ENCODE data around the gene CNTNAP3.
"Not testable (repeated sequence)": the region's sequence is repeated elsewhere in the genome, so short reads cannot be mapped to it uniquely, and the experiment has no call there.

Gene CNTNAP3

GRCh38 chr9:39078621-39079256 is 209.2 kb downstream of the CNTNAP3 start:
- H4K8ac ChIP-seq (ENCODE audit: low read depth, low read length); H3K9me3 ChIP-seq (replicated peaks in 1 of 2; ENCODE audit: control insufficient read depth in 2 of 2, insufficient read depth in 1 of 2, low read depth in 1 of 2, low read length in 2 of 2); H3K14ac ChIP-seq (ENCODE audit: low read length); H3K4me1 ChIP-seq (ENCODE audit: control insufficient read depth in 2 of 2, insufficient read depth in 1 of 2, low read depth in 1 of 2, low read length in 2 of 2); H3K18ac ChIP-seq (ENCODE audit: low read length); H2AFZ ChIP-seq (ENCODE audit: low read length); H2BK5ac ChIP-seq (ENCODE audit: low read length); H3K23ac ChIP-seq (ENCODE audit: low read depth, low read length, poor library complexity); H2BK15ac ChIP-seq (ENCODE audit: low read length); H3K27me3 ChIP-seq (ENCODE audit: control insufficient read depth in 3 of 3, insufficient read depth in 3 of 3, low read depth in 1 of 3, low read length in 3 of 3); H3K79me1 ChIP-seq (ENCODE audit: low read depth, low read length); H2BK120ac ChIP-seq (ENCODE audit: low read depth, low read length); H2BK12ac ChIP-seq (ENCODE audit: low read length); H3K36me3 ChIP-seq (replicated peaks in 1 of 2; ENCODE audit: control insufficient read depth in 2 of 2, insufficient read depth in 2 of 2, low read length in 2 of 2); H2AK5ac ChIP-seq (ENCODE audit: low read depth, low read length); H3K27ac ChIP-seq (replicated peaks; ENCODE audit: low read length); H3K4ac ChIP-seq (ENCODE audit: low read length); DNase-seq (ENCODE audit: low spot score); H4K91ac ChIP-seq (ENCODE audit: low read depth, low read length, poor library complexity): not testable (repeated sequence)
- Histone ChIP-seq H3K4me2 (ENCODE audit: insufficient read depth, low read length, poor library complexity, severe bottlenecking) (peak overlapping the region; percentile 54), H3K4me3 (ENCODE audit: low read length in 2 of 2) (peak overlapping the region in 1 of 2 donors; percentile 46), H3K9ac (ENCODE audit: low read depth, low read length, poor library complexity) (peak overlapping the region; percentile 21)
- no CpG with 5 or more reads among the region's 49 CpGs for WGBS, 2 donors (ENCODE audit: extremely low coverage in 2 of 2, insufficient read length in 2 of 2, insufficient replicate concordance in 1 of 2)

GRCh38 chr9:39073537-39073936 is 214.4 kb downstream of the CNTNAP3 start:
- not testable (repeated sequence) for H2BK5ac ChIP-seq (ENCODE audit: low read length); H3K27ac ChIP-seq (replicated peaks; ENCODE audit: low read length); H3K9ac ChIP-seq (ENCODE audit: low read depth, low read length, poor library complexity); H4K91ac ChIP-seq (ENCODE audit: low read depth, low read length, poor library complexity); H2AK5ac ChIP-seq (ENCODE audit: low read depth, low read length); H2BK12ac ChIP-seq (ENCODE audit: low read length); H3K4me3 ChIP-seq (ENCODE audit: low read length in 2 of 2); H3K23ac ChIP-seq (ENCODE audit: low read depth, low read length, poor library complexity); H3K36me3 ChIP-seq (replicated peaks in 1 of 2; ENCODE audit: control insufficient read depth in 2 of 2, insufficient read depth in 2 of 2, low read length in 2 of 2); H3K9me3 ChIP-seq (replicated peaks in 1 of 2; ENCODE audit: control insufficient read depth in 2 of 2, insufficient read depth in 1 of 2, low read depth in 1 of 2, low read length in 2 of 2); H2BK120ac ChIP-seq (ENCODE audit: low read depth, low read length); H3K27me3 ChIP-seq (ENCODE audit: control insufficient read depth in 3 of 3, insufficient read depth in 3 of 3, low read depth in 1 of 3, low read length in 3 of 3); H2AFZ ChIP-seq (ENCODE audit: low read length); H3K18ac ChIP-seq (ENCODE audit: low read length); H3K4ac ChIP-seq (ENCODE audit: low read length); DNase-seq (ENCODE audit: low spot score); H3K79me1 ChIP-seq (ENCODE audit: low read depth, low read length); H3K4me2 ChIP-seq (ENCODE audit: insufficient read depth, low read length, poor library complexity, severe bottlenecking); H3K4me1 ChIP-seq (ENCODE audit: control insufficient read depth in 2 of 2, insufficient read depth in 1 of 2, low read depth in 1 of 2, low read length in 2 of 2); H3K14ac ChIP-seq (ENCODE audit: low read length); H4K8ac ChIP-seq (ENCODE audit: low read depth, low read length); H2BK15ac ChIP-seq (ENCODE audit: low read length)
- no CpG with 5 or more reads among the region's 8 CpGs for WGBS, 2 donors (ENCODE audit: extremely low coverage in 2 of 2, insufficient read length in 2 of 2, insufficient replicate concordance in 1 of 2)

- not testable (repeated sequence) for H3K4ac ChIP-seq (ENCODE audit: low read length); H3K23ac ChIP-seq (ENCODE audit: low read depth, low read length, poor library complexity); H3K9me3 ChIP-seq (replicated peaks in 1 of 2; ENCODE audit: control insufficient read depth in 2 of 2, insufficient read depth in 1 of 2, low read depth in 1 of 2, low read length in 2 of 2); H2BK120ac ChIP-seq (ENCODE audit: low read depth, low read length); H4K91ac ChIP-seq (ENCODE audit: low read depth, low read length, poor library complexity); H3K18ac ChIP-seq (ENCODE audit: low read length); H3K4me1 ChIP-seq (ENCODE audit: control insufficient read depth in 2 of 2, insufficient read depth in 1 of 2, low read depth in 1 of 2, low read length in 2 of 2); H3K79me1 ChIP-seq (ENCODE audit: low read depth, low read length); H3K27ac ChIP-seq (replicated peaks; ENCODE audit: low read length); H3K4me3 ChIP-seq (ENCODE audit: low read length in 2 of 2); H3K9ac ChIP-seq (ENCODE audit: low read depth, low read length, poor library complexity); H4K8ac ChIP-seq (ENCODE audit: low read depth, low read length); H3K27me3 ChIP-seq (ENCODE audit: control insufficient read depth in 3 of 3, insufficient read depth in 3 of 3, low read depth in 1 of 3, low read length in 3 of 3); H3K14ac ChIP-seq (ENCODE audit: low read length); H2BK12ac ChIP-seq (ENCODE audit: low read length); H2AK5ac ChIP-seq (ENCODE audit: low read depth, low read length); DNase-seq (ENCODE audit: low spot score); H2BK15ac ChIP-seq (ENCODE audit: low read length); H2BK5ac ChIP-seq (ENCODE audit: low read length); H3K4me2 ChIP-seq (ENCODE audit: insufficient read depth, low read length, poor library complexity, severe bottlenecking); H2AFZ ChIP-seq (ENCODE audit: low read length); H3K36me3 ChIP-seq (replicated peaks in 1 of 2; ENCODE audit: control insufficient read depth in 2 of 2, insufficient read depth in 2 of 2, low read length in 2 of 2)
- WGBS, 2 donors (ENCODE audit: extremely low coverage in 2 of 2, insufficient read length in 2 of 2, insufficient replicate concordance in 1 of 2), result no CpG with 5 or more reads among the region's 5 CpGs
These were observed 220.3 kb downstream of the CNTNAP3 start for GRCh38 chr9:39067683-39068082.

GRCh38 chr9:39062966-39063365 is 225.0 kb downstream of the CNTNAP3 start:
- H2BK5ac ChIP-seq (ENCODE audit: low read length); H3K23ac ChIP-seq (ENCODE audit: low read depth, low read length, poor library complexity); H2BK120ac ChIP-seq (ENCODE audit: low read depth, low read length); DNase-seq (ENCODE audit: low spot score); H3K18ac ChIP-seq (ENCODE audit: low read length); H3K9ac ChIP-seq (ENCODE audit: low read depth, low read length, poor library complexity); H3K27ac ChIP-seq (replicated peaks; ENCODE audit: low read length); H2AK5ac ChIP-seq (ENCODE audit: low read depth, low read length); H3K79me1 ChIP-seq (ENCODE audit: low read depth, low read length); H2BK12ac ChIP-seq (ENCODE audit: low read length); H3K27me3 ChIP-seq (ENCODE audit: control insufficient read depth in 3 of 3, insufficient read depth in 3 of 3, low read depth in 1 of 3, low read length in 3 of 3); H3K4me2 ChIP-seq (ENCODE audit: insufficient read depth, low read length, poor library complexity, severe bottlenecking); H3K4me3 ChIP-seq (ENCODE audit: low read length in 2 of 2); H3K4me1 ChIP-seq (ENCODE audit: control insufficient read depth in 2 of 2, insufficient read depth in 1 of 2, low read depth in 1 of 2, low read length in 2 of 2); H2BK15ac ChIP-seq (ENCODE audit: low read length); H4K8ac ChIP-seq (ENCODE audit: low read depth, low read length); H3K4ac ChIP-seq (ENCODE audit: low read length); H3K14ac ChIP-seq (ENCODE audit: low read length); H2AFZ ChIP-seq (ENCODE audit: low read length); H3K9me3 ChIP-seq (replicated peaks in 1 of 2; ENCODE audit: control insufficient read depth in 2 of 2, insufficient read depth in 1 of 2, low read depth in 1 of 2, low read length in 2 of 2); H3K36me3 ChIP-seq (replicated peaks in 1 of 2; ENCODE audit: control insufficient read depth in 2 of 2, insufficient read depth in 2 of 2, low read length in 2 of 2); H4K91ac ChIP-seq (ENCODE audit: low read depth, low read length, poor library complexity): not testable (repeated sequence)
- no CpG with 5 or more reads among the region's 5 CpGs for WGBS, 2 donors (ENCODE audit: extremely low coverage in 2 of 2, insufficient read length in 2 of 2, insufficient replicate concordance in 1 of 2)
